Heart right ventricle (tissue), 16 donors: ENCODE results near the gene BRF1. TPM values are rescaled to one million over a fixed set of nuclear protein-coding genes. Genes with fewer than 3 reads are reported as not detected.

Source experiments
- ATAC-seq, 8 donors: fragments of 200-7000 bp; cut with Tn5 transposase; one replicate each; pipeline ENCODE4 v1.9.1; 2020; ENCODE audit warnings: mild to moderate bottlenecking in 8 of 8, moderate library complexity in 8 of 8, moderate number of reproducible peaks in 1 of 8
- DNase-seq, 2 donors: peaks; one replicate each; pipeline ENCODE4 v3.0.0-alpha.2; 2020
- H3K27ac ChIP-seq, 10 donors: fragments of 200-600 bp; sonication (generic) in 2 of 10; one replicate each; pipeline versions ENCODE4 v1.5.0 to v1.8.0; 2020 to 2022; ENCODE audit warnings: mild to moderate bottlenecking in 3 of 10
- H3K27me3 ChIP-seq, 7 donors: fragments of 200-600 bp; one replicate each; pipeline ENCODE4 v1.8.0; 2021 to 2022; ENCODE audit warnings: mild to moderate bottlenecking in 2 of 7
- H3K36me3 ChIP-seq, 9 donors: fragments of 200-600 bp; sonication (generic) in 1 of 9; one replicate each; pipeline versions ENCODE4 v1.5.0 to v1.8.0; 2020 to 2022; ENCODE audit warnings: mild to moderate bottlenecking in 2 of 9
- H3K4me1 ChIP-seq, 9 donors: fragments of 200-600 bp; sonication (generic) in 1 of 9; one replicate each; pipeline versions ENCODE4 v1.5.0 to v1.8.0; 2020 to 2022; ENCODE audit warnings: mild to moderate bottlenecking in 4 of 9
- H3K4me3 ChIP-seq, 10 donors: fragments of 200-600 bp; sonication (generic) in 2 of 10; one replicate each; pipeline versions ENCODE4 v1.5.0 to v1.8.0; 2020 to 2022; ENCODE audit warnings: mild to moderate bottlenecking in 7 of 10, moderate library complexity in 2 of 10
- H3K9me3 ChIP-seq, 11 donors: fragments of 200-600 bp in 10 of 11; sonication (generic) in 2 of 11; one replicate each; pipeline versions ENCODE4 v1.5.0 to v1.8.0; 2013 to 2022; ENCODE audit warnings: mild to moderate bottlenecking in 2 of 11, control low read depth in 1 of 11, moderate library complexity in 1 of 11
- CTCF ChIP-seq, 9 donors: fragments of 200-600 bp; sonication (generic) in 2 of 9; IDR thresholded peaks; one replicate each; pipeline versions ENCODE4 v1.5.0 to v1.8.0; 2021 to 2022; ENCODE audit warnings: antibody characterized with exemption in 9 of 9, mild to moderate bottlenecking in 5 of 9, moderate library complexity in 1 of 9
- WGBS, 2 donors: extraction: QIAGEN DNeasy Blood & Tissue Kit; methylation state at CpG; one replicate each; pipeline ENCODE4 v1.1.7; 2013; ENCODE audit warnings: inconsistent platforms in 1 of 2; 5-methylcytosine and 5-hydroxymethylcytosine counted together
- intact Hi-C, 10 donors: fragments of 100-400 bp; cut with DNase I; formaldehyde crosslinking; loops; one replicate each; pipeline versions ENCODE4 v1.11.1 to v1.14.2; 2022
- polyA plus RNA-seq, 2 donors: library from polyadenylated mRNA; stranded (reverse); fragments of 200-250 nt; gene quantifications; one replicate each; pipeline ENCODE4 v1.2.3, GENCODE V29; 2013
- total RNA-seq, 10 donors: library from RNA; stranded (reverse); fragmentation: NEBNext Ultra II Directional in 3 of 10; extraction: Animal tissue kit (Norgen Biotek cat#: 25700) in 3 of 10; gene quantifications; one replicate each; pipeline versions ENCODE4 v1.2.1 to v1.2.4, GENCODE V29; 2021 to 2023
- donor health status: Arrhythmogenic right ventricular cardiomyopathy.
- donor health status: ischemic (EF 13 %, LVEDD 7.1; RV severe dilation, severe dysfunction).
- donor health status: healthy with polysubstance abuse.
- donor health status: DM: no; HTN: yes; CAD: no.
- donor health status: DM: no; HTN: no; CAD: no.
- donor health status: ischemic (EF 25% LVEDD 6.9; RV normal size, moderate dysfunction).
- donor health status: ischemic (EF 25% LVEDD 5.7; RV mildly dilated, moderate dysfunction).
- donor health status: healthy.
- donor health status: DM: yes; HTN: yes; CAD: no.
- donor health status: Ischemic cardiomyopathy.
- donor health status: ischemic (EF 35%, LVEDD 5.7; RV mildly dilated, moderate dysfunction).
- donor health status: nonischemic (EF 11% LVEDD 7.7; RV severe dilation, severe dysfunction).
- donor health status: DM: yes; HTN: yes; CAD: no.
- donor health status: PGD.
- donor health status: ischemic (EF 29% LVEDD 5.4; RV normal size, mild dysfunction).
- donor health status: nonischemic (EF 23%, LVEDD 6.1; RV moderate dilation, normal function).

BRF1 gene
- total and polyA plus RNA-seq, 12 donors = 12.7 to 30.8 (median 16.2) TPM

- DNase-seq (no peak), ATAC-seq (peak in 7 of 8 donors; percentile 20 to 61 (median 33))
- Histone ChIP-seq H3K9me3 (no peaks in the 10 kb centered on the region), H3K36me3 (peaks cover 0 to 5% (median 0%) of the 10 kb centered on the region in 9 donors), H3K4me1 (peaks cover 45 to 95% (median 82%) of the 10 kb centered on the region in 9 donors), H3K27me3 (no peaks in the 10 kb centered on the region), H3K4me3 (peak overlapping the region in 2 of 10 donors; percentile 1 to 17), H3K27ac (peak overlapping the region in 8 of 10 donors; percentile 31 to 75 (median 46))
- intact Hi-C loops = no loop called here
- no peak for TF ChIP-seq CTCF (IDR thresholded peaks at IDR 0.05)
- WGBS, 2 donors = 60 to 63% methylated on average over 32 to 34 of the region's 34 CpGs
Observed at GRCh38 chr14:105326891-105327694, 26.3 kb upstream of the BRF1 start.

- no peaks in the 10 kb centered on the region for H3K27me3 ChIP-seq
- DNase-seq (no peak), ATAC-seq (no peak)
- intact Hi-C loops = no loop called here
- 75 to 85% methylated on average over 9 of the region's 9 CpGs for WGBS, 2 donors
- peaks cover 45 to 90% (median 82%) of the 10 kb centered on the region in 9 donors for H3K4me1 ChIP-seq
- peak overlapping the region in 8 of 10 donors; percentile 31 to 75 (median 46) for H3K27ac ChIP-seq
- H3K9me3 ChIP-seq = no peaks in the 10 kb centered on the region
- H3K4me3 ChIP-seq = no peak overlapping the region
- no peak for TF ChIP-seq CTCF (IDR thresholded peaks at IDR 0.05)
- peaks cover 0 to 5% (median 0%) of the 10 kb centered on the region in 9 donors for H3K36me3 ChIP-seq
Observed at GRCh38 chr14:105326568-105326867, 25.7 kb upstream of the BRF1 start.

GRCh38 chr14:105325716-105326567 is 25.1 kb upstream of the BRF1 start:
- DNase-seq = no peak
- H3K27ac ChIP-seq = peak overlapping the region in 7 of 10 donors; percentile 44 to 83 (median 71)
- H3K4me1 ChIP-seq = peaks cover 45 to 85% (median 81%) of the 10 kb centered on the region in 9 donors

More at GRCh38 chr14:105325716-105326567, 25.1 kb upstream of the BRF1 start:
- TF ChIP-seq CTCF (IDR thresholded peaks at IDR 0.05) = no peak
- no peaks in the 10 kb centered on the region for H3K9me3 ChIP-seq
- H3K36me3 ChIP-seq = peaks cover 0 to 5% (median 0%) of the 10 kb centered on the region in 9 donors
- 86% methylated on average over 27 of the region's 27 CpGs for WGBS, 2 donors
- intact Hi-C loops = no loop called here
- ATAC-seq = no peak
- H3K4me3 ChIP-seq = no peak overlapping the region
- no peaks in the 10 kb centered on the region for H3K27me3 ChIP-seq
